ENCODE data around the gene TMIE.

The TMIE gene

GRCh38 chr3:46665763-46666452 is 35.3 kb upstream of the TMIE start:
- DNase-seq, result no peak
- Mint-ChIP-seq H3K27me3 (peaks cover 19% of the 10 kb centered on the region), H3K27ac (no peak overlapping the region), H3K4me1 (no peaks in the 10 kb centered on the region), H3K36me3 (no peaks in the 10 kb centered on the region), H3K4me3 (no peak overlapping the region), H3K9me3 (no peaks in the 10 kb centered on the region)
- CTCF ChIA-PET, result no interaction called here

GRCh38 chr3:46666453-46666845 is 34.7 kb upstream of the TMIE start:
- CTCF ChIA-PET, result interaction anchor here (0.5 kb wide), 1 partner anchor 94 kb away, joined by 3 read pairs; no protein-coding TSS in a partner anchor
- H3K36me3 Mint-ChIP-seq, result no peaks in the 10 kb centered on the region
- H3K9me3 Mint-ChIP-seq, result no peaks in the 10 kb centered on the region
- no peak overlapping the region for H3K27ac Mint-ChIP-seq
- no peak overlapping the region for H3K4me3 Mint-ChIP-seq
- no peak for DNase-seq
- H3K27me3 Mint-ChIP-seq, result peaks cover 13% of the 10 kb centered on the region
- H3K4me1 Mint-ChIP-seq, result no peaks in the 10 kb centered on the region

GRCh38 chr3:46667061-46667621 is 34.1 kb upstream of the TMIE start:
- no peaks in the 10 kb centered on the region for H3K9me3 Mint-ChIP-seq
- no peaks in the 10 kb centered on the region for H3K4me1 Mint-ChIP-seq
- H3K27ac Mint-ChIP-seq, result no peak overlapping the region
- no peak overlapping the region for H3K4me3 Mint-ChIP-seq
- peaks cover 7% of the 10 kb centered on the region for H3K27me3 Mint-ChIP-seq
- H3K36me3 Mint-ChIP-seq, result no peaks in the 10 kb centered on the region
- no peak for DNase-seq
- CTCF ChIA-PET, result interaction anchor here (0.5 kb wide), 1 partner anchor 95 kb away, joined by 3 read pairs; no protein-coding TSS in a partner anchor

- Mint-ChIP-seq H3K27ac (no peak overlapping the region), H3K27me3 (peaks cover 1% of the 10 kb centered on the region), H3K4me1 (no peaks in the 10 kb centered on the region), H3K4me3 (no peak overlapping the region), H3K36me3 (no peaks in the 10 kb centered on the region), H3K9me3 (no peaks in the 10 kb centered on the region)
- no peak for DNase-seq
- CTCF ChIA-PET, result no interaction called here
These were observed 33.5 kb upstream of the TMIE start for GRCh38 chr3:46667657-46668056.

GRCh38 chr3:46668116-46668515 is 33.1 kb upstream of the TMIE start:
- Mint-ChIP-seq H3K36me3 (no peaks in the 10 kb centered on the region), H3K4me3 (no peak overlapping the region), H3K4me1 (no peaks in the 10 kb centered on the region), H3K27ac (no peak overlapping the region), H3K27me3 (no peaks in the 10 kb centered on the region), H3K9me3 (no peaks in the 10 kb centered on the region)
- DNase-seq, result no peak
- CTCF ChIA-PET, result no interaction called here

GRCh38 chr3:46668591-46668990 is 32.6 kb upstream of the TMIE start:
- Mint-ChIP-seq H3K27me3 (no peaks in the 10 kb centered on the region), H3K36me3 (no peaks in the 10 kb centered on the region), H3K27ac (no peak overlapping the region), H3K4me3 (no peak overlapping the region), H3K4me1 (no peaks in the 10 kb centered on the region), H3K9me3 (no peaks in the 10 kb centered on the region)
- no peak for DNase-seq
- CTCF ChIA-PET, result interaction anchor here (0.6 kb wide), 1 partner anchor 697 kb away, joined by 3 read pairs; no protein-coding TSS in a partner anchor

- Mint-ChIP-seq H3K9me3 (no peaks in the 10 kb centered on the region), H3K36me3 (peaks cover 3% of the 10 kb centered on the region), H3K4me1 (no peaks in the 10 kb centered on the region), H3K27ac (no peak overlapping the region), H3K27me3 (no peaks in the 10 kb centered on the region), H3K4me3 (no peak overlapping the region)
- peak; percentile 19 for DNase-seq
- CTCF ChIA-PET, result interaction anchor here (0.6 kb wide), 1 partner anchor 696 kb away, joined by 3 read pairs; no protein-coding TSS in a partner anchor
These were observed 31.8 kb upstream of the TMIE start for GRCh38 chr3:46669191-46669999.

- no peaks in the 10 kb centered on the region for H3K4me1 Mint-ChIP-seq
- no peak overlapping the region for H3K4me3 Mint-ChIP-seq
- H3K27ac Mint-ChIP-seq, result no peak overlapping the region
- CTCF ChIA-PET, result interaction anchor here (1.4 to 1.9 kb wide), 2 partner anchors 14 to 182 kb away, joined by 3 to 4 read pairs; no protein-coding TSS in a partner anchor
- H3K36me3 Mint-ChIP-seq, result peaks cover 4% of the 10 kb centered on the region
- DNase-seq, result peak; percentile 11
- no peaks in the 10 kb centered on the region for H3K27me3 Mint-ChIP-seq
- no peaks in the 10 kb centered on the region for H3K9me3 Mint-ChIP-seq
These were observed 30.9 kb upstream of the TMIE start for GRCh38 chr3:46670000-46670890.

GRCh38 chr3:46670891-46671427 is 30.2 kb upstream of the TMIE start:
- H3K4me1 Mint-ChIP-seq, result no peaks in the 10 kb centered on the region
- H3K27ac Mint-ChIP-seq, result no peak overlapping the region
- no peaks in the 10 kb centered on the region for H3K9me3 Mint-ChIP-seq
- no peak overlapping the region for H3K4me3 Mint-ChIP-seq
- peak; percentile 6 for DNase-seq
- CTCF ChIA-PET, result interaction anchor here (1.4 to 1.9 kb wide), 2 partner anchors 13 to 182 kb away, joined by 3 to 4 read pairs; no protein-coding TSS in a partner anchor
- H3K27me3 Mint-ChIP-seq, result no peaks in the 10 kb centered on the region
- peaks cover 4% of the 10 kb centered on the region for H3K36me3 Mint-ChIP-seq

GRCh38 chr3:46671541-46672348 is 29.4 kb upstream of the TMIE start:
- peak; percentile 16 for DNase-seq
- Mint-ChIP-seq H3K4me1 (no peaks in the 10 kb centered on the region), H3K27ac (no peak overlapping the region), H3K9me3 (no peaks in the 10 kb centered on the region), H3K36me3 (peaks cover 4% of the 10 kb centered on the region), H3K27me3 (no peaks in the 10 kb centered on the region), H3K4me3 (no peak overlapping the region)
- CTCF ChIA-PET, result interaction anchor here (1.9 kb wide), 1 partner anchor 183 kb away, joined by 4 read pairs; no protein-coding TSS in a partner anchor

- Mint-ChIP-seq H3K27ac (no peak overlapping the region), H3K4me1 (no peaks in the 10 kb centered on the region), H3K36me3 (peaks cover 4% of the 10 kb centered on the region), H3K9me3 (no peaks in the 10 kb centered on the region), H3K27me3 (no peaks in the 10 kb centered on the region), H3K4me3 (no peak overlapping the region)
- CTCF ChIA-PET, result interaction anchor here (1.9 kb wide), 1 partner anchor 184 kb away, joined by 4 read pairs; no protein-coding TSS in a partner anchor
- no peak for DNase-seq
These were observed 28.9 kb upstream of the TMIE start for GRCh38 chr3:46672349-46672695.

- Mint-ChIP-seq H3K36me3 (peaks cover 4% of the 10 kb centered on the region), H3K27me3 (no peaks in the 10 kb centered on the region), H3K9me3 (no peaks in the 10 kb centered on the region), H3K4me3 (no peak overlapping the region), H3K27ac (no peak overlapping the region), H3K4me1 (no peaks in the 10 kb centered on the region)
- CTCF ChIA-PET, result interaction anchor here (0.9 kb wide), 1 partner anchor 9 kb away, joined by 3 read pairs; no protein-coding TSS in a partner anchor
- DNase-seq, result peak; percentile 16
These were observed 27.8 kb upstream of the TMIE start for GRCh38 chr3:46673151-46674030.
